ENCODE measurements around the gene PIKFYVE. TPM values are rescaled to one million over a fixed set of nuclear protein-coding genes. Genes with fewer than 3 reads are reported as not detected.
"Not testable (repeated sequence)": the region's sequence is repeated elsewhere in the genome, so short reads cannot be mapped to it uniquely, and the experiment has no call there.

The PIKFYVE gene
- polyA plus RNA-seq, 4 donors = 25.1 to 27.7 (median 25.8) TPM

- no peak for DNase-seq (ENCODE audit: low read depth in 4 of 4, low spot score in 3 of 4)
These were observed 35.0 kb downstream of the PIKFYVE start for GRCh38 chr2:208300847-208301618.

- no peak for DNase-seq (ENCODE audit: low read depth in 4 of 4, low spot score in 3 of 4)
These were observed 38.1 kb downstream of the PIKFYVE start for GRCh38 chr2:208304157-208304556.

GRCh38 chr2:208304695-208305094 is 38.6 kb downstream of the PIKFYVE start:
- no peak for DNase-seq (ENCODE audit: low read depth in 4 of 4, low spot score in 3 of 4)

- DNase-seq (ENCODE audit: low read depth in 4 of 4, low spot score in 3 of 4) = no peak
These were observed 40.2 kb downstream of the PIKFYVE start for GRCh38 chr2:208306291-208306690.

- DNase-seq (ENCODE audit: low read depth in 4 of 4, low spot score in 3 of 4) = no peak
These were observed 45.3 kb downstream of the PIKFYVE start for GRCh38 chr2:208311321-208311720.

GRCh38 chr2:208311954-208312353 is 45.9 kb downstream of the PIKFYVE start:
- DNase-seq (ENCODE audit: low read depth in 4 of 4, low spot score in 3 of 4) = no peak

GRCh38 chr2:208315081-208315788 is 49.2 kb downstream of the PIKFYVE start:
- DNase-seq (ENCODE audit: low read depth in 4 of 4, low spot score in 3 of 4) = no peak

DNA sequence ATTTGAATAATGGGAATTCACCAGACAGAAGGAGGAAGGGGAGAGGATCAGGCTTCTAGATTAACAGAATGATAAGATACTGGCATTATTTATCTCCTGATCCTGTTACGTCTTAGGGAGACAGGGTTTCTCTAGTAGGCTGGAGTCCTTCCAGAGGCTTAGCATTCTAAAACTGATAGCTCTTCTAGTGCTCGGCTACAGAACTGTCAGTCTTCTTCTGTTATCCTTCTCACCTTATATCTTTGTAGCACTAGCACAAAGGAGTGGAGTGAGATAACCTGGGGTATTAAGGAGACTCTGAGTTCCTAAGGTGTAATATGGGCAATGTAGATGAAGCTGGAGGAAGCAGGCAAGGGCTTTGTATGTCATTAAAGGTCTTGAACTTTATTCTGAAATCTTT is 52.1 kb downstream of the PIKFYVE start:
- no peak for DNase-seq (ENCODE audit: low read depth in 4 of 4, low spot score in 3 of 4)

GRCh38 chr2:208319391-208319790 is 53.3 kb downstream of the PIKFYVE start:
- no peak for DNase-seq (ENCODE audit: low read depth in 4 of 4, low spot score in 3 of 4)

DNA sequence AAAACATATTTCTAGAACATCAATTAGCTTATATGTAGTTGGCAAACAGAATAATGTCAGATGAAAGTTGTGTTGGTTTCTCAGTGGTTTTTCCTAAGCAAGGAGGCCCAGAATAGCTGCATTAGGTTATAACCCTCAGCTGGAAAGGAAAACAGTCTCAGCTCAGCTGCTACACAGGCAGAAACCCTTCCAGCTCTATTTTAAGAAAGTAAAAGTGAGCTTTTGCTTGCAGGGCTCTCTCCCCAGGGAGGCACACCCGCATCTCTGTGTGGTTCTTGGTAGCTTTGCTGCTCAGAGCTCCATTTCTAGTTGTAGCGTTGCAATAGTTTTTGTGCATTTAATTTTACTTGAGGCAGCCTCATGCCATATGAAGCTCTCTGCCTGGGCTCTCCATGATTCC is 54.6 kb downstream of the PIKFYVE start:
- no peak for DNase-seq (ENCODE audit: low read depth in 4 of 4, low spot score in 3 of 4)

DNA sequence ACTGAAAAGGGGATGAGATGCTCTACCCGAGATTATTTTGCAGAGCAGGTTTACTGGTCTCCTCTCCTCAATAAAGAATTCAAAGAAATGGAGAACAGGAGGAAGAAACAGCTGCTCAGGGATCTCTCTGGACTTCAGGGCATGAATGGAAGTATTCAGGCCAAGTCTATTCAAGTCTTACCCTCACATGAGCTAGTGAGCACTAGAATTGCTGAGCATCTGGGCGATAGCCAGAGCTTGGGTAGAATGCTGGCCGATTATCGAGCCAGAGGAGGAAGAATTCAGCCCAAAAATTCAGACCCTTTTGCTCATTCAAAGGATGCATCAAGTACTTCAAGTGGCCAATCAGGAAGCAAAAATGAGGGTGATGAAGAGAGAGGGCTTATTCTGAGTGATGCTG is 60.0 kb downstream of the PIKFYVE start:
- DNase-seq (ENCODE audit: low read depth in 4 of 4, low spot score in 3 of 4) = no peak

- DNase-seq (ENCODE audit: low read depth in 4 of 4, low spot score in 3 of 4) = no peak
These were observed 63.4 kb downstream of the PIKFYVE start for GRCh38 chr2:208329485-208329884.

DNA sequence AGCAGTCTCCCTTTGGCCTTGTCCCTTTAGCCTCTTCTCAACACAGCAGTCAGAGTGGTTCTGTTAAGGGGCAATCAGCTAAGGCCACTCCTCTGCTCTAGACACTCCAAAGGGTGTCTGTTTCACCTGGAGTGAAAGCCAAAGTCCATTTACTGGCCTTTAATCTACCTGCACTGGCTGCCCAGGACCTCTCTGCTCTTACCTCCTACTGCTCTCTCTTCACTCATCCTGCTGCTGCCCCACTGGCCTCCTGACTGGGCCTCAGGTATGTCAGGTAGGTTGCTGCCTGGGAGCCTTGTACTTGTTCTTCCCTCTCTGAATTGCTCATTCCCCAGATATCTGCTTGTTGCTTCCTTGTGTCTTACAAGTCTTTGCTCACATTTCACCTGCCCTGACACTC is 68.2 kb downstream of the PIKFYVE start:
- no peak for DNase-seq (ENCODE audit: low read depth in 4 of 4, low spot score in 3 of 4)

DNA sequence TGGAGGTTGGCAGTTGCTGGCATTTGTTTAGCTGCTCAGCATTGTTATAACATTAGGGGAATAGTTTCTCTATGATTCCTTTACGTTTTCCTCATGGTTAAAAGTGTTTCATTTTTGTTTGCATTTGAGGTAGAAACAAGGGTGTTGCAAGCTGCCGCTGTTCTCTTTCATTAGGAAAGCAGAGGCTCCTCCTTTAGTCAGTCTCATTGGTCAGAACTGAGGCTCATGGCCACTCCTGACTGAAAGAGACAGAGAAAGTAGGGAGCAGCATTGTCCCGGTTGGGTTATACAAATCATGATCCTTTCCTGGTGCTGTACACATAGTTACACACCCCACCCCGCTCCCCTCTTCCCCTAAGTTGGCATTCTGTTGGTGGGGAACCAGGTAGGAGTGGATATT is 80.7 kb downstream of the PIKFYVE start:
- no peak for DNase-seq (ENCODE audit: low read depth in 4 of 4, low spot score in 3 of 4)

DNA sequence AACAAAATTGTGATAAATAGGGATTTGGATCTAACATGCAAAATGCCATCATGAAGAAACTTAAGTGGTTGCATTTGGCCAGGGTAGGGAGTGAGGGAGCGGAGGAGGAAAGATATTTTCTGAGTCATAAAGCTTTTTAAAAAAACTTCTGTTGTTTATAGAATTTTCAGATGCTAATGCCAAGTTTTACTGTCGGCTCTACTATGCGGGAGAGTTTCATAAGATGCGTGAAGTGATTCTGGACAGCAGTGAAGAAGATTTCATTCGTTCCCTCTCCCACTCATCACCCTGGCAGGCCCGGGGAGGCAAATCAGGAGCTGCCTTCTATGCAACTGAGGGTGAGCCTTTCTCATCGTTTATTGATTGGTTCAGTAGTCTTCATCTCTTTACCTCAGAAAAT is 84.6 kb downstream of the PIKFYVE start:
- no peak for DNase-seq (ENCODE audit: low read depth in 4 of 4, low spot score in 3 of 4)

DNA sequence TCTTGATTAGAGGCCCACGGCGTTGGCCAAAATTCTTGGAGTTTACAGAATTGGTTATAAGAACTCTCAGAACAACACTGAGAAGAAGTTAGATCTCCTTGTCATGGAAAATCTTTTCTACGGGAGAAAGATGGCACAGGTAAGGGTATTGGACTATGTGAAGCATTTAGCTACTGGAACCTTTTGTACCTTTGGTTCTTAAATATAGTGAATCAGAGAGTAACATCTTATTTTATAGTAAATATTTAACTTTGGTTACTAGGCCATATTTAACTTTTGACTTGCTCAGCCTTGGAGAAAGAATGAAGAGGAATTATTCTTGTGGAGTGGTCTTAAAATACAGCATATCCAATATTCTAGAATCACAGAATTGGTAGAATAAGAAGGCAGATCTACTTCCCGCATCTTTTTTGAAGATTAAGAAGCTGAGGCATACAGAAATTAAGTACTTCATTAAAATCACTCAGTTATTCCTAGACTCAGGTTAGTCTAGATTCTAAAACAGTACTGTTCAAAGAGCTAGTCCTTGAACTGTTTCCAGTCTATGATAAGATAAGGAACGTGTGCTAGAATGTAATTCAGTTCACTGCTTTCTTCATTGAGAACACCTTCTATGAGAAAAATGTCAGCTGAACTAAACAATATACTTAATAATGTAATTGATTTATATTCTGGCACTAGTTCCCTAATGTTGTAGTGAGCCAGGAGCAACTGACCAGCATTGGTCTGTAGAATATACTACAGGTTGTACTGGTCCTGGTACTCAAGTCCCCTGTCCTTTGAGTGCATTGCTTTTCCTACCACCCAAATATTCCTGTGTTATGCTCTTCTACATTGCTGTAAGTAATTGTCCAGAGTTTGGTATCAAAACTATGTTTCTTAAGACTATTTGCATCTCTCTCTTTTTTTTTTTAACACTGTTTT is 86.9 kb downstream of the PIKFYVE start:
- DNase-seq (ENCODE audit: low read depth in 4 of 4, low spot score in 3 of 4) = no peak

DNA sequence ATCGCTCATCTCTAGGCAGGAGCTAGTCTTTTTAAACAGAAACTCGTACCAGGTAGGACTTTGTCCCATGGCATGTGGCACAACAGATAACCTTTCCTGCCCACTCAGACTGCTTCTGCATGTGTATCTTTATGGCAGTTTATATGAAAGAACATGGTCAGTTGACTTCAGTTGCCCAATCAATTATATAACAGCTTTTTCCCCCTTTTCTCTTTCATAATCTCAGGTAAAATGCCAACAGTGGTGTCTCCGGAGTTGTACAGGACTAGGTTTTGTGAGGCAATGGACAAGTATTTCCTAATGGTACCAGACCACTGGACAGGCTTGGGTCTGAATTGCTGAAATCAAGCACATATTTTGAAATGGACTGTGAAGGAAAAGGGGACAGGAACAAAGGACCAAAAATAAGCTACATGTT is 88.9 kb downstream of the PIKFYVE start:
- no peak for DNase-seq (ENCODE audit: low read depth in 4 of 4, low spot score in 3 of 4)

GRCh38 chr2:208356420-208356819 is 90.4 kb downstream of the PIKFYVE start:
- not testable (repeated sequence) for DNase-seq (ENCODE audit: low read depth in 4 of 4, low spot score in 3 of 4)

DNA sequence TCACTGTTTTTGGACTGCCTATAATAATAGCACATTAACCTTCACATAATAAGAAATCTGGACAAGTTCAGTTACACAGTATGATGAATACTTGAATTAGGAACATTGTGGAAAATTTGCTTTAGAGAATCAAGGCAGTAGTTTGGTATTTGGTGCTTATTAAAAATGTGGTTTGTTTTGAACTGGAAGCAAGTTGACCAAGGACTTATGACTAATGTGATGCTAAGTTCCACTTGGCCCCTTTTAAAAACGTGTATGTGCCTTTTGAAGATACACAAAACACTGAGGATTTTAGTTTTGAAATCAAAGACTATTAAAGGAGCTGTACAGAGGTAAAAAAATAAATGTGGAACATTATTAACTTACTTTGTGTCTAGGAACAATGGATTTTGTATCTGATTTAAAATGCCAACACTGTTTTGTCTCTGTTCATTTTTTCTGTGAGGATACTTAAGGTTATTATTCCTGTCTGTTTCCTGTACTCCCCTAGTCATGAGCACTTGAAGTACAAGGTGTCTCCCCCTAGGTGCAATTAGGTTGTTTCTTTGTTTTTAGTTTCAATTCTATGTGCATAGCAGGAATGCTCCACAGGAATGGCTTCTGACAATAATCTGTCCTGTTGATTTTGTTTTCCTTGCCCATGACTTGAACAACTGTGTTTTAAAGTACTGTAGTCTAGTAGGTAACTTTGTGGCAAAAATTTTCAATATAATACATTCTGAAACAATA is 91.0 kb downstream of the PIKFYVE start:
- DNase-seq (ENCODE audit: low read depth in 4 of 4, low spot score in 3 of 4) = no peak
